Lower lobe of right lung (tissue), 2 donors: ENCODE results near the gene RAPH1. TPM values are rescaled to one million over a fixed set of nuclear protein-coding genes. Genes with fewer than 3 reads are reported as not detected.

ENCODE experiments used
- ATAC-seq, 2 donors: fragments of 200-7000 bp; cut with Tn5 transposase; one replicate each; pipeline ENCODE4 v1.9.1; 2020 to 2022; ENCODE audit warnings: mild to moderate bottlenecking in 2 of 2, moderate library complexity in 2 of 2
- DNase-seq: peaks from one replicate; pipeline ENCODE4 v3.0.0-alpha.2; 2020
- H3K27ac ChIP-seq: fragments of 200-600 bp; one replicate; pipeline ENCODE4 v1.8.0; 2022
- H3K27me3 ChIP-seq: fragments of 200-600 bp; one replicate; pipeline ENCODE4 v1.8.0; 2022; ENCODE audit warnings: low read depth
- H3K36me3 ChIP-seq: fragments of 200-600 bp; one replicate; pipeline ENCODE4 v1.8.0; 2022; ENCODE audit warnings: mild to moderate bottlenecking
- H3K4me1 ChIP-seq: fragments of 200-600 bp; one replicate; pipeline ENCODE4 v1.8.0; 2022
- H3K4me3 ChIP-seq: fragments of 200-600 bp; one replicate; pipeline ENCODE4 v1.8.0; 2022; ENCODE audit warnings: mild to moderate bottlenecking
- H3K9me3 ChIP-seq: fragments of 200-600 bp; one replicate; pipeline ENCODE4 v1.8.0; 2022
- intact Hi-C: fragments of 100-400 bp; cut with DNase I; formaldehyde crosslinking; loops from one replicate; pipeline ENCODE4 v1.11.0; 2022
- total RNA-seq: library from RNA; stranded (reverse); fragmentation: NEBNext Ultra II Directional; extraction: Animal tissue kit (Norgen Biotek cat#: 25700); gene quantifications from one replicate; pipeline ENCODE4 v1.2.1, GENCODE V29; 2021
- TF ChIP-seq, protein P1 (sequence below): fragments of 200-600 bp; IDR thresholded peaks from one replicate; pipeline ENCODE4 v1.8.0; 2022; ENCODE audit warnings: antibody characterized with exemption, mild to moderate bottlenecking
- donor health status: DM: no; HTN: yes; CAD: no; lungs with severe emphysema.

Gene RAPH1
- total RNA-seq, 1 donor from 2014 or later: 63.8 TPM

DNA sequence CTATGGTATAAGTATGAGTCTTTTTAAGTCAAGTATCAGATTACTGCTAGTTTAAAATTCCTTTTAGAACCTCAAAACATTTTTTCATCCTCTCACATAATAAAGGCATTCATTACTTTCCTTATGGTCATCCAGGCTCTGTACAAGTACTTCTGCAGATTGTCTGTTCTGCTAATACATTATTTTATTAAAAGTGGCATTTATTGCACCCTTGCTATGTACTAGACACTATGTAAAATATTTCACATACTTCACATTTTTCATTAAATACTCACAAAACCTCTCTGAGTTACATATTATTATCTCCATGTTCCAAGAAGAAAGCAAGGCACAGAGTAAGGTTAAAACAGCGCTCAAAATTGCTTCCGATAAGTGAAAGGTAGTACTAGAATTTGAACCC lies 84.1 kb downstream of the RAPH1 start:
- Histone ChIP-seq H3K36me3 (peaks cover 92% of the 10 kb centered on the region), H3K4me1 (peaks cover 18% of the 10 kb centered on the region), H3K4me3 (no peak overlapping the region), H3K27me3 (no peaks in the 10 kb centered on the region), H3K9me3 (no peaks in the 10 kb centered on the region), H3K27ac (no peak overlapping the region)
- ATAC-seq: no peak
- intact Hi-C loops: no loop called here
- TF ChIP-seq, protein P1, sequence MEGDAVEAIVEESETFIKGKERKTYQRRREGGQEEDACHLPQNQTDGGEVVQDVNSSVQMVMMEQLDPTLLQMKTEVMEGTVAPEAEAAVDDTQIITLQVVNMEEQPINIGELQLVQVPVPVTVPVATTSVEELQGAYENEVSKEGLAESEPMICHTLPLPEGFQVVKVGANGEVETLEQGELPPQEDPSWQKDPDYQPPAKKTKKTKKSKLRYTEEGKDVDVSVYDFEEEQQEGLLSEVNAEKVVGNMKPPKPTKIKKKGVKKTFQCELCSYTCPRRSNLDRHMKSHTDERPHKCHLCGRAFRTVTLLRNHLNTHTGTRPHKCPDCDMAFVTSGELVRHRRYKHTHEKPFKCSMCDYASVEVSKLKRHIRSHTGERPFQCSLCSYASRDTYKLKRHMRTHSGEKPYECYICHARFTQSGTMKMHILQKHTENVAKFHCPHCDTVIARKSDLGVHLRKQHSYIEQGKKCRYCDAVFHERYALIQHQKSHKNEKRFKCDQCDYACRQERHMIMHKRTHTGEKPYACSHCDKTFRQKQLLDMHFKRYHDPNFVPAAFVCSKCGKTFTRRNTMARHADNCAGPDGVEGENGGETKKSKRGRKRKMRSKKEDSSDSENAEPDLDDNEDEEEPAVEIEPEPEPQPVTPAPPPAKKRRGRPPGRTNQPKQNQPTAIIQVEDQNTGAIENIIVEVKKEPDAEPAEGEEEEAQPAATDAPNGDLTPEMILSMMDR: no peak
- DNase-seq: no peak

DNA sequence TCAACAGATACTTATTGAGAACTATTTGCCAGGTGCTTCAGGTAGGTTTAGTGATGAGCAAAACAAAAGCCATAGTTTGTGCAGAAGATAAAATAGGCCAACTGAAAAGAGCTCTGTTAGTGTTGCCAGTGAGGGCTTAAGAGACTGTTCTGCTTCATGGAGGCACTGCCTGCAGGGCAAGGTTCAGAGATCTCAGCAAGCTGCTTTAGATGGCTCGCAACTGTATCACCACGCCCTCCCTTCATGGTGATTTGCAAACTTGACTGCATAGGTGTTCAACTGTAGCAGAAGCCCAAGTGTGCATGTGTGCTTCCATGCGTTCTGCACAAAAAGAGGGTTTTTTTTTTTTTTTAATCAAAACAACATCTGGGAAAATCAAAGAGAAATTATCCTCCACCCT lies 84.5 kb downstream of the RAPH1 start:
- Histone ChIP-seq H3K4me1 (peaks cover 18% of the 10 kb centered on the region), H3K27ac (no peak overlapping the region), H3K36me3 (peaks cover 94% of the 10 kb centered on the region), H3K9me3 (no peaks in the 10 kb centered on the region), H3K4me3 (no peak overlapping the region), H3K27me3 (no peaks in the 10 kb centered on the region)
- no peak for ATAC-seq
- TF ChIP-seq, protein P1: no peak
- no peak for DNase-seq
- intact Hi-C loops: no loop called here

DNA sequence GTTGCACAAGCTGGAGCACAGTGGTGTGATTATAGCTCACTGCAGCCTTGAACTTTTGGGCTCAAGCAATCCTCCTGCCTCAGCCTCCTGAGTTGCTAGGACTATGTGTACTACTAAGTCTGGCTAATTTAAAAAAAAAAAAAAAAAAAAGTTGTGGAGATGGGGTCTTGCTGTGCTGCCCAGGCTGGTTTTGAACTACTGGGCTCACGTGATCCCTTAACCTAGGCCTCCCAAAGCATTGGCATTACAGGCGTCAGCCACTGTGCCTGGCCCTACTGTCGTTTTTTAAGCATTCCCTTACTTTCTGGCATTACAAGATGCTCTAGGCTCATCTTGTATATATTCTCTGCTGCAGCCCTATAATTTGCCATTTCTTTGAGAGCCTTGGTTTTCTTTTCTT lies 88.3 kb downstream of the RAPH1 start:
- Histone ChIP-seq H3K4me3 (no peak overlapping the region), H3K27ac (no peak overlapping the region), H3K27me3 (no peaks in the 10 kb centered on the region), H3K36me3 (peaks cover 95% of the 10 kb centered on the region), H3K9me3 (no peaks in the 10 kb centered on the region), H3K4me1 (no peaks in the 10 kb centered on the region)
- ATAC-seq: no peak
- TF ChIP-seq, protein P1: no peak
- intact Hi-C loops: no loop called here
- no peak for DNase-seq

DNA sequence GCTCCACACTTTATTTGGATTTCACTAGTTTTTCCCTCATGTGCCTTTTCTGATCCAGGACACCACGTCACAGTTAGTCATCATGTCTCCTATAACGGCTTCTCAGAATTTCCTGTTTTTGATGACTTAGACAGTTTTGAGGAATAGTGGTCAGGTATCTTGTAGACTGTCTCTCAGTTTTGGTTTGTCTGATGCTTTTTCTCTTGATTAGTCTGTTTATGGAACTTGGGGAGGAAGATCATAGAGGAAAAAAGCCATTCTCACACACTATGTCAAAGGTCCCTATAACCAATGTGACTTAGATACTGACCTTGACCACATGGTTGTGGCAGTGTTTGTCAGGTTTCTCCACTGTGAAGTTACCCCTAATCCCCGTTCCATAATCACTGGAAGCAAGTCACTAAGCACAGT lies 89.0 kb downstream of the RAPH1 start:
- Histone ChIP-seq H3K4me3 (no peak overlapping the region), H3K36me3 (peaks cover 95% of the 10 kb centered on the region), H3K27ac (no peak overlapping the region), H3K9me3 (no peaks in the 10 kb centered on the region), H3K4me1 (no peaks in the 10 kb centered on the region), H3K27me3 (no peaks in the 10 kb centered on the region)
- intact Hi-C loops: no loop called here
- DNase-seq: no peak
- no peak for ATAC-seq
- TF ChIP-seq, protein P1: no peak

DNA sequence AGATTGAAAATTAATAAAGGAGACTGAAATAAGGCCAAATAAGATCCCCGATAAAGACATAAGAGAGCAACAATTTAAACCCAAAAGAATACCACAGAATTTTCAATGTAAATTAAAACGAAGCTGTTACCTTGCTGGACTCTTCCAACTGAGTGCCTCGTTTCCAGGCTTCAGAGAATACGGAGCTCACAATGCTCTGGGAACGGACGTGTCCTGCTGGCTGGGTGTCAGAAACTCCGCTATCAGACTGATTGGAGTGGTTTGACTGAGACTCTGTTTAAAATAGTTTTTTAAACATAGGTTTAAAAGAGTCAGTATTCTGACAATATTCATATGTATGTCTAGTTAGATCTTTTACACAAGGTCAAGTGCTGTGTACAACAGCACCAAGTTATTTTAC lies 90.4 kb downstream of the RAPH1 start:
- no peaks in the 10 kb centered on the region for H3K4me1 ChIP-seq
- intact Hi-C loops: no loop called here
- no peaks in the 10 kb centered on the region for H3K27me3 ChIP-seq
- no peak for DNase-seq
- peaks cover 86% of the 10 kb centered on the region for H3K36me3 ChIP-seq
- no peak overlapping the region for H3K27ac ChIP-seq
- TF ChIP-seq, protein P1: no peak
- no peak for ATAC-seq
- no peak overlapping the region for H3K4me3 ChIP-seq
- no peaks in the 10 kb centered on the region for H3K9me3 ChIP-seq

DNA sequence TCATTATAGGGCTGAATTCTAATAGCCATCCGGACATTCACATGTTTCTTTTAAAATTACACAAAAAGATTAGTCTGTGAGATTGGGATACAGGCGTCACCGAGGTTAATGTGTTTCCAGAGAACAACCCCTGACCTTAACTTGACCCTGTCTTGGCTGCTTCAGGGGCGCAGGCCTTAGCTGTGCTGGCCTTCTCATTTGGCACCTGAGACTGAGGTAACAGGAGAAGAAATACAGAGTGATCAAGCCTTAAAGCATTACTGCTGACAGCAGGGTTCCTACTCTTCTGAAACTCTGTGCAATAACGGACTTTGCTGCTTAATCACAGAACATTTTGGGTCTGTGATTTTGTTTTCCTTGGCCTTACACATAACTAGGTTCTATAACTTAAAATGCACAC lies 92.6 kb downstream of the RAPH1 start:
- peaks cover 85% of the 10 kb centered on the region for H3K36me3 ChIP-seq
- H3K4me3 ChIP-seq: no peak overlapping the region
- no peak for ATAC-seq
- peaks cover 18% of the 10 kb centered on the region for H3K4me1 ChIP-seq
- H3K27me3 ChIP-seq: no peaks in the 10 kb centered on the region
- intact Hi-C loops: no loop called here
- TF ChIP-seq, protein P1: no peak
- H3K9me3 ChIP-seq: no peaks in the 10 kb centered on the region
- DNase-seq: no peak
- no peak overlapping the region for H3K27ac ChIP-seq
